DMS79 treated with DMSO at 0.1 percent for 48 hours (cell line): ENCODE data around the gene ANKRD13A.
"Not testable (repeated sequence)": the region's sequence is repeated elsewhere in the genome, so short reads cannot be mapped to it uniquely, and the experiment has no call there.

Experiments
- DNase-seq: peaks from one replicate; lab custom pipeline; 2025; lab: John Stamatoyannopoulos, UW

Gene ANKRD13A

GRCh38 chr12:109983432-109984142 is 15.6 kb upstream of the ANKRD13A start:
- no peak for DNase-seq

GRCh38 chr12:109986236-109986635 is 13.0 kb upstream of the ANKRD13A start:
- not testable (repeated sequence) for DNase-seq

- DNase-seq = no peak
These were observed 11.6 kb upstream of the ANKRD13A start for GRCh38 chr12:109987615-109988014.

- DNase-seq = no peak
These were observed 11.0 kb upstream of the ANKRD13A start for GRCh38 chr12:109988274-109988673.

GRCh38 chr12:109988903-109989302 is 10.3 kb upstream of the ANKRD13A start:
- DNase-seq = no peak

GRCh38 chr12:109989380-109989779 is 9.8 kb upstream of the ANKRD13A start:
- no peak for DNase-seq

GRCh38 chr12:109991586-109991985 is 7.6 kb upstream of the ANKRD13A start:
- no peak for DNase-seq

- no peak for DNase-seq
These were observed 6.1 kb upstream of the ANKRD13A start for GRCh38 chr12:109993091-109993490.

GRCh38 chr12:109994401-109995175 is 4.6 kb upstream of the ANKRD13A start:
- DNase-seq = no peak

GRCh38 chr12:109995361-109995685 is 3.9 kb upstream of the ANKRD13A start:
- no peak for DNase-seq

- DNase-seq = peak; percentile 86
These were observed 3.3 kb upstream of the ANKRD13A start, which contains the start of gene GIT2 for GRCh38 chr12:109995686-109996482. Gene GIT2 (minus strand): TSS chr12:109996368. CDS start chr12:109996224, 144 bp downstream.

- DNase-seq = no peak
These were observed 2.8 kb upstream of the ANKRD13A start for GRCh38 chr12:109996483-109996853.

- DNase-seq = no peak
These were observed 1.8 kb upstream of the ANKRD13A start for GRCh38 chr12:109997393-109997792.

GRCh38 chr12:109998241-109998903 is 858 bp upstream of the ANKRD13A start:
- no peak for DNase-seq

- no peak for DNase-seq
These were observed 380 bp downstream of the ANKRD13A start for GRCh38 chr12:109999649-109999971.

- DNase-seq = no peak
These were observed 814 bp downstream of the ANKRD13A start for GRCh38 chr12:109999983-110000505.

GRCh38 chr12:110001596-110001995 is 2.4 kb downstream of the ANKRD13A start:
- DNase-seq = no peak

- no peak for DNase-seq
These were observed 3.7 kb downstream of the ANKRD13A start for GRCh38 chr12:110002676-110003515.

GRCh38 chr12:110004598-110004997 is 5.4 kb downstream of the ANKRD13A start:
- DNase-seq = peak; percentile 10

- DNase-seq = no peak
These were observed 6.2 kb downstream of the ANKRD13A start for GRCh38 chr12:110005319-110005973.

GRCh38 chr12:110006115-110006514 is 6.9 kb downstream of the ANKRD13A start:
- no peak for DNase-seq
